G401 (cell line): Measurements from ENCODE around the gene TGM2. TPM values are rescaled to one million over a fixed set of nuclear protein-coding genes. Genes with fewer than 3 reads are reported as not detected.

Source experiments
- DNase-seq: peaks from one replicate; pipeline ENCODE4 v3.0.0-alpha.2; 2015; ENCODE audit warnings: low spot score
- in situ Hi-C: cut with HindIII; loops from 2 replicates; pipeline ENCODE4 v1.10.0; 2016; ENCODE audit warnings: low sequenced_read_pairs, mixed read lengths
- total RNA-seq: library from RNA; depleted of rRNA; stranded (reverse); fragments of >200 nt; shearing (Covaris generic); gene quantifications from 2 replicates; pipeline ENCODE4 v1.2.3, GENCODE V29; 2014; rRNA removed

Gene TGM2
- total RNA-seq, 1 experiment from 2014 or later, result 23.4 TPM

DNA sequence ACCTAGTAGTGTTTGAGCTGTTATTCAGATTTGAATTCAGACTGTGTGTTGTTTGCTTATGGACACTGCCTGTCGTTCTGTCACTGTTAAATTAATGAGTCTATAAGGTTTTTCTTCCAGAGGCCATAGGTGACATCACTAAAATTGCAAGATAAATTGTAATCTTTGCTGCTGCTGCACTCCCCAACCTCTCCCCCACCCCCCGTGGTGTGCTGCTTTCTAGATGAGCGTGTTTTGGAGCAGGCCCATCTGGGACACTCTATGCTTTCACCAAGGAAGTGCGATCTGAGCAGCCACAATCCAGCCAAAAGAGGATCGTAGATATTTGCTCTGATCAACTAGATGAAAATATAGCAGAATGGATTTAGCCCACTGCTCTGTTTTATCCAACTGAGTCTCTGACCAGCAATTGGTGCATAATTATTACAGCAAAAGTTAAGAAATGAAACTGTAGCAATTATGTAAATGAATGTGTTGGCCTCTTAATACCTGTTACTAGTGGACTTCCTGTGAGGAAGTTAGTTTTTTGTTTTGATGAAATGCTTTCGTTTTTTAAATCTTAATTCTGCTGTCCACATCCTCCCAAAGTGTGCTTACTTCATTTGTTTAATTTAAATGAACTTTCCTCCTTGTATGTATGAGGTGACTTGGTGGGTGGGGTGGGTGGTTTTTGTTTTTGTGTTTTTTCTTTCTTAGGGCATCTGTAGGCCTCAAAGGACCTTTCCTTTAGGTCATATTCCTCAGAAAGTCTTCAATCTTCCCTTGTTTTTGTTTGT lies 73.4 kb downstream of the TGM2 start:
- peak; percentile 16 for DNase-seq
- in situ Hi-C loops, result no loop called here

DNA sequence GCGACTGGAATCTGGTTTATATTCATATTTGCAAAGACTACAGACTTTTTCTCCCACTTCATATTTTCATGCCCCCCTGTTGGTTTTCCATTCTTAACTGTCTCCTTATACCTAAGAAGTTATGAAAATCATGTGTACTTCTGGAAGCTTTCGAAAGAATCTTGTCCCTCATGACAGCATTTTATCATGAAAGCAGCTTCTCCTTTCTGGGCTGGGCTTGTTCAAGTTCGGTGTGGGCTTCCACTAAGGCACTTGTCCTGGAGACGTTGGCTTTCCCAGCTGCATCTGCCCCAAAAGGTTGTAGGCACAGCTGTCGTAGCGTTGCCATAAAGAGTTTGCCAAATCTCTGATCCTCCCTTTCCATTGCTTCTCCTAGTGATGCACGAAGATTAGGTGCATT lies 75.0 kb downstream of the TGM2 start:
- no peak for DNase-seq
- in situ Hi-C loops, result no loop called here

DNA sequence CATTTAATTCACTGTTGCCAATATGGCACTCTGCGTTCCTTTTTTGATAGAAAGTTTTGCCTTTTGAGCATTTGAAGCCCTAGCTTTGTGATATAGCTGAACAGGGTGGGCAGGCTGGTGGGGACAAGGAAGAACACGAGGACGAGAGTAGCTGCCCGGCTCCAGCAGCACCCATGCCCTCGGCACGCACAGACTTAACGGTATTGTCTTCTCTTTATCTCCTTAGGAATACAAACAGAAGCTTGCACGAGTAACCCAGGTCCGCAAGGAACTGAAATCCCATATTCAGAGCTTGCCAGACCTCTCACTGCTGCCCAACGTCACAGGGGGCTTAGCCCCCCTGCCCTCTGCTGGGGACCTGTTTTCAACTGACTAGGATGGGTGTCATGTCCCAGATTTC lies 75.6 kb downstream of the TGM2 start:
- in situ Hi-C loops, result no loop called here
- DNase-seq, result no peak

DNA sequence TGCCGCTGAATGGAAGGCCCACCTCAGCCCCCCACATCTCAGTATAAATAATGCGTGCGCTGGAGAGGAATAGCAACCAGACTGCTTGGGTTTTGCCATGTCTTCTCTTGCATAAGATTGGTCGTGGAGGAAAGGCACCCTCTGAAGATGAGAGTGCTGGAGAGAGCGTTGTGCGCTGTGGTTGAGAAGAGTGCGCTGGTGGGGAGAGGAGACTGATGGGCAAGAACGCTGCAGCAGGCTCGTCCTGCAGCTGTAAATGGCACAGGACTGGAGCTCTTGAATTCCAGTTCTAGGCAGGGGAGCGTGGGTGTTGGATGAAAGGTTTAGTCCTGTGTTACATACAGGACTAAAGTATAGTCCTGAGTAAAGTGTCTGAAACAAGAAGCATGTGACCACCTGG lies 80.0 kb downstream of the TGM2 start:
- in situ Hi-C loops, result no loop called here

DNA sequence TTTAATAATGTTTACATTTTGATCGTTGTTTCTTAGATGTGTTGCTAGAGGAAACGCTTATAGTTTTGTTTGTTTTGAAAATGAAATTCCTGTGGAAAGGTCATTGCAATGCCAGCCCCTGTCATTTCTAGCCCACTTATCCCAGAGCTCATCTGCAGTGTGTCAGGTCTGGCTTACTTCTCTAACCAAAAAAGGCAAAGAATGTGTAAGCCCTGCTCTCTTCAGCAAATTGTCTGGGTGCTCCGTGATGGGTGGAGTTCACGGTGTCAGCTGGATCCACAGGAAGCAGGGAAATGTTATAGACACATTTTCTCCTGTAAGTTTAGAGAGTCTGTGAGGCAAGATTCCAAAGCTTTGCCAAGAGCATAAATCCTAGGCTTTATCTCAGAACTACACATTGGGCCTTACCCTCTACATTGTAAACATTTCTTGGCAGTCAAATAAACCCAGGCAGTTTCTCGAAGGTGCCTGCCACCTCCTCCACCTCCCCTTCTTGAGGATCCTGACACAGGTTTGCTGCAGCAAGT lies 80.6 kb downstream of the TGM2 start:
- DNase-seq, result no peak
- in situ Hi-C loops, result no loop called here

More for the DNA sequence above, 80.0 kb downstream of the TGM2 start:
- no peak for DNase-seq

DNA sequence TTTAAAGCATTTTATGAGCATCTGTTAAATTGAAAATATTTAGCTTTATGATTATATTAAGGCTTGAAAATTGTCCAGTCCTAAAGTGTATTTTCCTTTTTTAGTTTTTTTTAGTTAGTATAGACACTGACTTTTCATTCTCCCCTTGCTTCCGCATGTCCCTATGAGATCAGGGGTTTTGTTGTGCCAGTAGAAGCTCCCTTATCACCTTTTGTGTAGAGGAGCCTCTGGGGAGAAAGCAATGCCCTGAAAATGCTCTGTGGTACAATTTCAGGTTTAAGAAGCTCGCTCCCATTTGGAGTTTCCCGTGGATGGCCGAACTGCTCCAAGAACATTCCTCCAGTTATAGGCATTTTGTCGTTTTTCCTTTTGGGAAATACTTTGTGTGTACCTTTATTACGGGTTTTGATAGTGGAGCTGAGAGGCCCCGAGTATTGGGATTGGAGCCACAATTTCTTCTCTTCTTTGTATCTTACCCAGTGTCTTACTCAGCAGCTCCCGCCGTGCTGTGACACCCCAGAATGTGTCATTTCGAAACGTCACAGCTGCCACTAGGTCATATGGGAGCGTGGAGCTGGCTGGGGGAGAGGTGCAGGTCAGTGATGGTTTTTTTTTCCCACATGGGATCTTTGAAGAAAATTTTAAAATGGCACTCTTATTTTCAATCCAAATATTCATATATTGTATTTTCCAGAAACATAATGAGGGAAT lies 81.6 kb downstream of the TGM2 start:
- in situ Hi-C loops, result no loop called here
- no peak for DNase-seq

DNA sequence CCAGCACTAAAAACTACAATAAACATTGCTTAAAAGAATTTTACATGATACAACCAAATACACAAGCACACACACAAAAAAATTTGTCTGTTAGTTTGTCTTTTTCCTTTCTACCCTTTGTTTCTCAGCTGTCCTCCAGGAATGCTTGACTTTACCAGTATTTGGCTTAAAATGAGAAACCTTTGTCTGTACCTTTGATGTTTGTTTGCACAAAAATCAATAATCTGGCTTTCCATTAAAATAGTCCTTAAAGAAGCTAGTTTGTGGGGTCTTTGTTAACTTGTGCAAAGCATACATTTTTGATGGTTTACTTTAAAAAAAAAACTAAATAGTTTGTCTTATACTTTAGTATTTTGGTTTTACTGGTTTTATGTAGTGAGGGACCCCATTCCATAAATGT lies 82.2 kb downstream of the TGM2 start:
- in situ Hi-C loops, result no loop called here
- DNase-seq, result no peak

DNA sequence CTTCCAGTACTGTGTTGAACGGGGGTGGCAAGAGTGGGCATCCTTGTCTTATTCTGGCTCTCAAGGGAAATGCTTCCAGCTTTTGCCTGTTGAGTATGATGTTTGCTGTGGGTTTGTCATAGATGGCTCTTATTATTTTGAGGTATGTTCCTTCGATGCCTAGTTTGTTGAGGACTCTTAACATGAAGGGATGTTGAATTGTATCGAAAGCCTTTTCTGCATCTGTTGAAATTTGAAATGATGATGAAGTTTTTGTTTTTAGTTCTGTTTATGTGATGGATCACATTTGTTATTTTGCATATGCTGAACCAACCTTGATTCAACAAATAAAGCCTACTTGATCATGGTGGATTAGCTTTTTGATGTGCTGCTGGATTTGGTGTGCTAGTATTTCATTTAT lies 83.5 kb downstream of the TGM2 start:
- DNase-seq, result no peak
- in situ Hi-C loops, result no loop called here

DNA sequence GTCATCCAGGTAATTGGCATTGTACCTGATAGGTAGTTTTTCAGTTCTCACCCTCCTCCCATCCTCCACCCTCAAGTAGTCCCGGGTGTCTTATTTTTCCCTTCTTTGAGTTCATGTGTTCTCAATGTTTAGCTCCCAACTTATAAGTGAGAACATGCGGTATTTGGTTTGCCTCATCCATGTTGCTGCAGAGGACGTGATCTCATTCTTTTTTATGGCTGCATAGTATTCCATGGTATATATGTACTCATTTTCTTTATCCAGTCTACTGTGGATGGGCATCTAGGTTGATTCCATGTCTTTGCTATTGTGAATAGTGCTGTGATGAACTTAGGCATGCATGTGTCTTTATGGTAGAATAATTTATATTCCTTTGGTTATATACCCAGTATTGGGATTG lies 85.7 kb downstream of the TGM2 start:
- in situ Hi-C loops, result no loop called here

DNA sequence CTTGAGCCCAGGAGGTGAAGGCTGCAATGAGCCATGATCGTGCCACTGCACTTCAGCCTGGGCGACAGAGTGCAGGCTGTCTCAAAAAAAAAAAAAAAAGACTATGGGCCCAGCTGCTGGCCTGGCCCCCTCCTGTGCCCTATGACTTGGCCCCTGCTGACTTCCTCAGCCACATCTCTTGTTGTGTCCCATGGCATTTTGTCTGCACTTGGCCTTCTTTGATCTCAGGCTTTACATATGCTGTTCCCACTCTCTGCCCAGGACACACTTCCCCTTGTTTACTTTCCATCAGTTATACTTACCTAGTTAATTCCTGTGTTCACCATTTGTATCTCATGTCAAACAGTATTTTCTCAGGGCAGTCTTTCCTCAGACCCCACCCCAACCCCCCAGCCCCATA lies 87.0 kb downstream of the TGM2 start:
- in situ Hi-C loops, result no loop called here

More for the DNA sequence above, 85.7 kb downstream of the TGM2 start:
- DNase-seq, result no peak

More for the DNA sequence above, 87.0 kb downstream of the TGM2 start:
- DNase-seq, result no peak

Other genes with a start within 250 kb of the TGM2 start
- gene TTI1, start 131.8 kb downstream of the TGM2 start, total RNA-seq, result 32.9 and 37.7 TPM in 2 replicates
- gene RPRD1B, start 131.5 kb downstream of the TGM2 start, total RNA-seq, result 7.2 and 13.8 TPM in 2 replicates
- gene KIAA1755, start 95.5 kb upstream of the TGM2 start, total RNA-seq, result not detected in 2 replicates
- gene BPI, start 138.9 kb upstream of the TGM2 start, total RNA-seq, result not detected in 2 replicates
- not detected in 2 replicates for gene LBP, start 181.2 kb upstream of the TGM2 start, total RNA-seq